Right renal pelvis (tissue), 4 donors: ENCODE results near the gene FAM200C. TPM values are rescaled to one million over a fixed set of nuclear protein-coding genes. Genes with fewer than 3 reads are reported as not detected.

Experiments used
- DNase-seq, 4 donors: peaks; one replicate each; pipeline ENCODE4 v3.0.0-alpha.2; 2013; ENCODE audit warnings: low read depth in 4 of 4, low spot score in 3 of 4, missing footprints in 1 of 4
- polyA plus RNA-seq, 4 donors: library from polyadenylated mRNA; unstranded; fragments of 120-200 nt; gene quantifications; one replicate each; pipeline ENCODE4 v1.2.1, GENCODE V29; 2013; ENCODE audit not compliant: insufficient read length in 4 of 4

The FAM200C gene
- polyA plus RNA-seq, 4 donors = 13.1 to 15.5 (median 13.7) TPM

DNA sequence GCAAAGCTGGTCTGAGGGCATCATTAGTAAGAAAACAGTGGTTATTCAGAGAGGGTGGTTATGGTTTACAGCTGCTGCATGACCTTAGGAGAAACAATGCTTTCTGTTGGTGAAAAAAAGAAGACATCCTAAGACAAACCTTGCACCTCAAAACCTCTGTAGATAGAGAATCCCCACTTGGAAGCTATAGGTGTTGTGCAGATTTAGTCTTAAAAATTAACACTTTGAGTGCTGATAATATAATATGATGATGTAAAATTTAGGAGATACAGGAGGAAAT is 20.4 kb upstream of the FAM200C start:
- DNase-seq = no peak

DNA sequence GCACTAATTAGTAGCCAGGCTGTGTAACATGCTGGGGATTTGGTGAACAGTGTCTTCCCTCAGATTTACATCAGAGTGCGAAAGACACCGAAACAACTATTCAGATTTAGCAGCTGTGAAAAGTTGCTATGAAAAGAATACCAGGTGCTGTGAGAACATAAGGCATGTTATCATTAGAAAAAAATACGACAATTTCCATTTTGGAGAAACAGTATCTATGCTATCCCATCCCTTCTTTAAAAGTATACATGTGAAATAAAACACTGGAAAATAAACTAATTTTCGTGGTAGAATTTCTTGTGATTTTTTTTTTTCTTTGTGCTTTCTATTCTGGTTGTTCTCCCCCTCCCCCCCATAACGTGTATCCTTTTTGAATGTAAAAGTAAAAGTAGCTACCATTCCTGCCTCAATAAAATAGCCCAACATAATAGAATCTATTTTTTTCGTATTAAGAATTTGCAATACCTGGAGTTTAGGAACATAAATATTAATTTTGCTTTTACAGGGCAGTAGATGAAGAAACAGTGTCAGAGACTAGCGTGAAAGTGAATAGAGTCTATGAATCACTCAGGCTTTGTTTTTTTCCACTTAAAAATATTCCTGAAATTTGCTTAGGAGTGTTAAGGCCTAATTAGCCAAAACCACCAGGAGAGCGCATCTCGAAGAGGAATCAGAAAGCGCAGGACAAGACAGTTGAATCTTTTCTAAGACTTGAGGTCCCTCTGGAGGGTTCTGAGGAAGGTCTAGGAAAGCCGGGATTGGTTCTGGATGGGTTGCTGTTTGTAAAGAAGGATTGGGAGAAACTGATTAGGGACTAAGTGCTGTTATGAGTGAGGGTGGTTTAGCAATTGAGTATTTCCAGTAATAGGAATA is 19.8 kb upstream of the FAM200C start:
- DNase-seq = no peak

DNA sequence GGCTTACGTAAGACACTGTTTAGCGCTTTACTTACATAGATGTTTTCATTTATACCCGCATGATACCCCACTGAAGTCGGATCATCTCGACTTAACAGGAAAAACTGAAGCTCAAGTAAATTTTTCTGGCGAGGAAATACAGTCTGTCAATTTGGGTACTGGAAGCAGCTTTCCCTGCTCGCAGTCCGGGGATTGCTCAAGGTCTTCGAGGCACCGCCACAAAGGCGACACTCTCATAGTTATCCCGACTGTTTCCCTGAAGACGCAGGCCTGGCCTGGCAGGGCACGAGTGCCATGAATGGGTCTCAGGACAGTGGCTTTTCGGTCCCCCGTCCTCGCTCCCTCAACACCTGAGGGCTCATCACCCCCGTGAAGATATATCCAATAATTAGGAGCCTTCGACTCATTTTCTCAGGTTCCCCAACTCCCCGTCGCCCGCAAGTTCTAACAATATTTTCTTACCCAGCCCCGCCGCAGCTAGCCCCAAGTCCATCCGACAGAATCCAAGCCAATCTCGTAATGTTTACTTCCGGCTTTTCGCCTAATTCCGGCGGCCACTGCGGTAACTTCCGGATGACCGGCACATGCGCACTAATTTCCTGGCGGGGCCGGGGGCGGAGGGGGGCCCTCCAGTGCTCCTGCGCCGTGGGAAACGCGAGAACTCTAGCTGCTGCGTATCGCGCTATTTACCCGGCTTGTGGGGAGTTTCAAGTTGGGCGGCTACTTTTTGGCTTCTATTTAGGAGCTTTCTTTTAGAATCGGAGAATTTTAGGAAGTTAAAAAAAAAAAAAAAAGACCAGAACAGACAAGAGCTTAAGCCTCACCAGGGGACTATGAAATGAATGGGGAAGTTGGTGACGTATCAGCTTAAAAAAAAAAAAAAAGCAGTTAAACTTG is 19.0 kb upstream of the FAM200C start, which contains the start of gene SLU7:
Gene SLU7 (minus strand): TSS at position 521 of the 897 bp plus-strand sequence. CDS start 3,787 bp downstream, outside the sequence.
- peak; percentile 90 to 93 (median 92) for DNase-seq

DNA sequence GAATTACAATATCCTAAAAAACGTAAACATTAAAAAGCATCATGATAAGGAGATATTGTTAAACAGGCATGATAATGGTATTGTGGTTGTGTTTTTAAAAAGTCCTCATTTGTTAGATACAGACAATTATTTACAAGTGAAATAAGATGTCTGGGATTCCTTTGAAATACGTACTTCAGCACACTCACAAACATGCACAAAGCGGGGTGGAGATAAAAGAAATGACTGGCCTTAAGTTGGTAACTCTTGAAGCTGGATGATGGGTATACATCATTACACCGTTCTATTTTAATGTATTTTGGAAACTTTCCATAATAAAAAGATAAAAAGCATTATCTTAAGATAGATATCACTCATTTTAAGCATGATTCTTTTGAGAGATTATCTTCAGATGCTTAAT is 1.0 kb downstream of the FAM200C start:
- DNase-seq = no peak

DNA sequence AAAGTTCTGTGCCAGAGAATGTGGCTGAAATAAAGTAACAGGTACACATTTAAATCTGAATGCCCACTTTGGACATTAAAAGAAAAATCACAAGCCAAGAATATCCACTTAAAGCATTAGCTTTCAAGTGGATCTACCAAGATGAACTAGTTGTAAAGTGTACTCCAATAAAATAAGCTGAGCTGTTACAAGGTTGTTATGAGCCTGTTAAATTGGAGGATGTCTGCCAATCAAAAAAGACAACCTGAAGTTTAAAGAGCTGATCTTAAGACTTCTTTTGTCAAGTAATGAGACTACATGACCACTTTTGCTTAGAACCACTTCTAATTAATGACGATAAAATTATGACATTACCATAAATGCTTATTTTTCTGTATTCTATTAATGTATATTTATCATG is 2.4 kb downstream of the FAM200C start:
- DNase-seq = no peak

DNA sequence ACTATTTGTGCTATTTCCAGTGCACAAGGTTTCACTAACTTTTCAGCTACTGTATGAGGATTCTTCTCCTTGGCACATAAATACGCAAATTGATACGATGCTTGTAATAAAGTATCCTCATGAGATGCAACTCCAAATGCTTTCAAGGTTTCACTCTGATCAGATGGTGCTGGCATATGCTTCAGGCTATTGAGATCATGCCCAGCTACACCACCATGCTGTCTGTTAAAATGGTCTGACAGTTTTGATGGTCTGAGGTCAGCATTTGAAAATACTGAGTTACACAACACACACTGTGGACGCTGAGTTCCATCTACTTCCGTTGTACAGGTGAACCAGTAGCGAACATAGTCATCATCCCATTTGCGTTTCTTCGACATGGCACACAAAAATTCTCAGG is 4.7 kb downstream of the FAM200C start:
- DNase-seq = no peak

DNA sequence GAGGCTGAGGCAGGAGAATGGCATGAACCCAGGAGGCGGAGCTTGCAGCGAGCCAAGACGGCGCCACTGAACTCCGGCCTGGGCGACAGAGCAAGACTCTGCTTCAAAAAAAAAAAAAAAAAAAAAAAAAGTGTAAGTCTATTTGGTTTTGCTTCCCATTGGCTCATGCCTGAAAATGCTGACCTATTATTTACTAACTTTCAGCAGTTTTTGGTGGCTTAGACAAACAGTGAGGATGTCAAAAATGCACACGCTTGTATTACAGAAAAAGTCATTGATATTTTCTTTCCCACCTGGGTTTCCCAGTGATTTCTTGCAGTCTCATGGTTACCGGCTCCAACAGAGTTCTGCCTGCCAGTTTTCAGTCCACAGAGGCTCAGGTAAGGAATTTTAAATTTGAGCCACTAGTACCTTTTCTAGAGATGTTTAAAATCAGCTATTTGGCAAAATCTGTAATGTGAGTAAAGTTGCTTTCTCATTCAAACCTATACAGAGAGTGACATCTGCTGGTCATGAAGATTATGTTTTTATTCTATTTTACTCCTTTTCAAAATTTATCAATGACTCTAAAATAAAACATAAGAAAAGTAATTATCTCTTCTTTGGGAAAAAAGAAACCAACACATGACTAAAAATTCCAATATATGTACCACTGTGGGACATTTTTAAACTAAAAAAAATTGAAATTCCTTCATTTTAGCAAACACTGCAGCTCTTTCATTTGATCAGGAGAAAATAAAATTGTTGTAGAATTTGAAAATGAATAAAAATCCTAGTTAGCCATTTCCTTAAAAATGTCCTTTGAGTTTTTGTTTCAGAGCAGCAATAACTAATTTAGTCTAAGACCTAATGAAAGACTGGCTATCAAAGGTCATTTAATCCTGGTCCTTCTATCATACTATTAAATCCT is 8.8 kb downstream of the FAM200C start:
- no peak for DNase-seq

DNA sequence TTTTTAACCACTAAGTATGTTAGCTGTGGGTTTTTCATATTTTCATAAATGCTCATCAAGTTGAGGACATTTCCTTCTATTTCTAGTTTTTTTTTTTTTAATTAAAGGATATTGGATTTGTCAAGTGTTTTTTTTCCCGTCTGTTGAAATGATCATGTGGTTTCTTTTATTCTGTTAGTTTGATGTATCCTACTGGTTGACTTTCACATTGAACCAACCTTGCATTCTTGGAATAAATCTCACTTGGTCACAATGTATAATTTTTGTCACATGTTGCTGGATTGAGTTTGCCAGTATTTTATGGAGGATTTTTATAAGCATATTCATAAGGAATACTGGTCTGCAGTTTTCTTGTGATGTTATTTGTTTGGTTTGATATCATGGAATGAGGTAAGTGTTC is 12.4 kb downstream of the FAM200C start:
- no peak for DNase-seq

DNA sequence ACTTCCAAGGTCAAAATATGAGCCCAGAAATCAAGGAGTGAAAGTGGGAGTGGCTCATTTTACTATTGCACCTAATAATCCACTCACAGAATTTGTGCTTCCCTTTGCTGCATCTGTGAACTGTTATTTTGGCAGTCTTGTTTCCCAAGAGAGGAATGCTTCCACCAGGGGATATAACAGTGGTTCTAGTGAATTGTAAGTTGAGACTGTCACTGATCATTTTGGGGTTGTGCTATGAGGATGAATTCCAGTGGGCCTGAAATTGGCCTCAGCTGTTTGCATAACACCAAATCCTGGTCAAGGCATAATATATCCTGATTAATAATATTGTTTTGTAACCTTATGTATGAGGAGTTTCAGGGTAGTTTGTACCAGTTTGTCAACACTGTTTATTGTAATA is 14.4 kb downstream of the FAM200C start:
- DNase-seq = no peak

DNA sequence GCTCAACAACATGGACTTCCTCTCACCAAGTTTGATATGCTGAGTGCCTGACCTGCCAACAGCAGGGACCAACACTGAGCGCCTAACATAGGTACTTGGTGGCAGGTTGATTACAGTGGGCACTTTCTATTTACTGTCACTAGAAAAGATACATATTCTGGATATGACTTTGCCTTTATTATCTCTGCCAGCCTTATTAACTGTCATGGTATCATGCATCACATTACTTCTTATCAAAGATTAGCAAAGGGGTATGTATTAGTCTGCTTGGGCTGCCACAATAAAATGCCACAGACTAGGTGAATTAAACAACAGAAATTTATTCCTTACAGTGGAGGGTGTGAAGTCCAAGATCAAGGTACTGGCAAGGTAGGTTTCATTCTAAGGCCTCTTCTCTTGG is 15.2 kb downstream of the FAM200C start:
- DNase-seq = no peak

DNA sequence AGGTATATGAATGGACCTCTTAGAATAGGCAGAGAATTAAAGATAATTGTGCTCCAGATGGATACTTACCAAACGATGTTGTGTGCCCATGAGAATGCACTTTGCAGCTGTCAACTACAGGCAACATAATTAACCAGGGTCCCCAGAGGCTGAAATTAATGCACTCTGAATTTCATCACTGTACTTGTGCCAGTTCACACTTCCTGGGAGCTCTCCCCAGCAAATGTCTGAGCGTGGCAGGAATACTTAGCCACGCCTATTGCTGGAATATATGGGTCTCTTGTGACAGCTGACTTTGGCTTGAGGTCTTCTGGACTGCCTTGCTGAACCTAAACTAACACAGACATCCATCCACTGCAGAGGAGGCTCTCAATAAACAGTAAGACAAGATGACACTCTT is 17.5 kb downstream of the FAM200C start:
- no peak for DNase-seq

DNA sequence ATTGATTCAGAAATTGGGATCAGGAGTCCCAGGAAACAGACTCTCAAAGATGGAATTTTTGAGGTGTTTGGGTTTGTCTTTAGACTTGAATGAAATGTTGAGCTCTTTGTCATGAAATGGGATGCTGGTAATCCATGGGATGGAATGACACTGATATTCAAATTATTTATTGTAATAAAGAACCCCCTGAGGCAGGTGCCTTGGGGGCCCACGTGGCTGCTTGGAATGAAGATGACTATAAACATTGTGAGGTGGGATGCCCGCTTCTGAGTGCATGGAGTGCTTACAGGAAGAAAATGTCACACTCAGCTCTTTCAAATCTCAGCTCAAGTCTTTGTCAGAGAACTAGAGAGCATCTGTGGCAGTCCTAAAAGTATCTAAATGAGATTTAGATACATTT is 19.8 kb downstream of the FAM200C start:
- DNase-seq = no peak

DNA sequence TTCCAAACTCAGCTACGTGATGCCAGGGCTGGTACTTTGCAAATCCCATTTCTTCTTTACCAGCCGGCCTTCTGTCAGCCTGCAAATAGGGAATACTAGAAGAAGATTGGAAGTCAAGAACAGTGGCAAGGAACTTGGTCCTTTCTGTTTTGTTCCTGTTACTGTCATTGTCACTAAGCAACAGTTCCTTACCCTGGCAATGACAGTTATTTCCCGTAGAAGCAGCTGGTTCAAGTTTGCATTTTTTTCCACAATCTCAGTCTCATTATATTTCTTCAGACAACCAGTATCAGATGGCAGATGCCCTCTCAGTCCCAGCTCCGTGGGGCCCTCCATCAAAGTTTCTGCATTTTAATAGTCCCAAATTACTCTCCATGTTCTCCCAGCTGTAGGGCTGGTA is 20.3 kb downstream of the FAM200C start:
- no peak for DNase-seq

DNA sequence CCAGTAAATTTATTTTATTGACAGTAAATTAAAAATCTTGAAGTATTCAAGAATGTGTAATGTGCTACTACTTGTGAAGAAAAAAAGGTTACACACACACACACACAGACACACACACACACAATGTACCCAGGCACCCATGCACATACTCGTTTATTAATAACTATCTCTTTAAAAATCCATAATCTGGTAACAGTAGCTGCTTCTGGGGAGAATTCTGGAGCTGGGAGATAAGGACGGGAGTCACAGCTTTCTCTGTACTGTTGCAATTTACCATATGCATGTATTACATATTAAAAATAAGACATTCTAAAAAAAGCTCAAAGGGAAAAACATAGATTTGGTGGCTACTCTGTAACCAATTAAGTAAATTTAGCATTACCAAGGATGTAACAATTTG is 21.5 kb downstream of the FAM200C start:
- no peak for DNase-seq

DNA sequence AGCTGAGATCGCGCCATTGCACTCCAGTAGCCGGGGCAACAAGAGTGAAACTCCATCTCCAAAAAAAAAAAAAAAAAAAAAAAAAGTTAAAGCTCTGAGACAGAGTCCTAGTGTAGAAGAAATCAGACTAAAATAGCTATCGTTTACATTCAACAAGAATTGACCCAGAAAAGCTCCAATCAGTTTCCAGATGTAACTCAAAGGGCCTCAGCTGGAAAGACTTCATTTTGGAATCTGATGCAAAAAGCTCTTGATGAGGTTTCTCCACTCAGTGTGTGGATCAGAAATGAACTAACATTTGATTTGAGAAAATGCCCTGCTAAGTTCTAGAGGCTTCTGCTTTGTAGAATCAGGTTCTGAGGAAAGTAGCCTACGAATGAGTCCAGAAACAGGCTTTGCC is 22.2 kb downstream of the FAM200C start:
- no peak for DNase-seq

DNA sequence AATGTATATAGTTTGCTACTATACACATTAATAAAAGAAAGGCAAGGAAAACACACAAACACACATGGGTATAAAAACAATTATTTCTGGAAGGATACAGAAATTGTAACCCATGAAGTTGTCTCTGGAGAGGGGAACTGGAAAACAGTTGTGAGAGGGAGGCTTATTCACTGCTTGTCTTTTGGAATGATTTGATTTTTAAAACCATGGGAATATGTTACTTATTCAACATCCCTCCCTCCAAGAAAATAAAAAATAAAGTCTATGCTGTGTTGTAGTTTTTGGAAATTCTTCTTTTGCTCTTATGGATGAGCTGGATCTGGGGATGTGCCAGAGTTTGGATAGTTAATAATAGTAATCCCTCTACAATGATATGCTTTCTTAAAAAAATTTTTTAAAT is 23.4 kb downstream of the FAM200C start:
- DNase-seq = no peak

DNA sequence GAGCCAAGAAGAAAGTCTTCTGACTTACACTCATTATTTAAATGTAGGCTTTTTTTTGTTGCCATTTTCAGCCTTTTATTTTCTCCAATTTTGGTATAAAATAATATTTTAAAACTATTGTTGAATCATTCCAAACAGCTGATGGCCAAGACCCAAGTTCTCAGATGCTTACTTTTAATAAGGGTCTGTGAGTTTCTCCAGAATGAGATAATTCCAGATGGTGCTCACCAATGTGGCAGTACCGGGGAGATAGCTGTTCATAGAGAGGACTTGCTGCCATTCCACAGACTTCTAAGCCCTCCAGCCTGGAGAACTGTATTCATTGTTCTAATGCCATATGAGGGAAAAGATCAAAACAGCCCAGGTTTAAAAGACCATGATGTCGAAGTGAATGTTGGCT is 24.2 kb downstream of the FAM200C start:
- no peak for DNase-seq

DNA sequence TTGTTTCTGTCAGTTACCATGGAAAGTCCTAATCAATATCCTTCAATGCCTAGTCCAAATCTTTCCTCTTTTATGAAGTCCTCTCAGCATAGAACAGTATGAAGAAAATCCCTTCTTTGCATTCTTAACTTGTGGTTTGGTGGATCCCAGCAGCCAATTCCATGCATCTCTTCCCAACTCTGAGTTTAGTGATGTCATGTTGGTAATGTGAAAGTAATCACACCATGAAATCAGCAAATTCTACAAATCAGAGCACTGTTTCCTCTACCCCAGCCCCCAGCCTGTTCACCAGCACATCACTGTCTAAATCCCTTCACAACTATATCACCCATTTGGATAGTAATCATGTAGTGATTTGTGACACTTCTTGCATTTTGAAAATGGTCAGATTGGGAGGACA is 24.7 kb downstream of the FAM200C start:
- no peak for DNase-seq

DNA sequence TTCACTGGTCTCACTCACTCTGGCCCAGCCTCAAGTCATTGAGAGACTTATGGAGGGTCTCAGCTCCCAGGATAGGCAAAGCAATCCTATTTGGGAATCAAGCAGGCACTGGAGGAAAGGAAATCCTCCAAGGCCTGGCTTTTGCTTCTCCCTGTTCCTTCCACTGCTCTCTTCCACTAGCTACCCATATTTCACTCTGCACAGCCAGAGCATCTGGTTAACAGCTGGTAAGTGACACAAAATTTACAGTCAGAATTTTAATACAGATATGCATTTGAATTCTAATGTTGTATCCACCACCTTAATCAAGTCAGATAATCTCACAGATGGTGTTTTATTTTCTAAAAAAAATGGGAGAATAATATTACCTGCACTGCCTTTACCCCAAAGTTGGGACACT is 28.6 kb downstream of the FAM200C start:
- DNase-seq = no peak

DNA sequence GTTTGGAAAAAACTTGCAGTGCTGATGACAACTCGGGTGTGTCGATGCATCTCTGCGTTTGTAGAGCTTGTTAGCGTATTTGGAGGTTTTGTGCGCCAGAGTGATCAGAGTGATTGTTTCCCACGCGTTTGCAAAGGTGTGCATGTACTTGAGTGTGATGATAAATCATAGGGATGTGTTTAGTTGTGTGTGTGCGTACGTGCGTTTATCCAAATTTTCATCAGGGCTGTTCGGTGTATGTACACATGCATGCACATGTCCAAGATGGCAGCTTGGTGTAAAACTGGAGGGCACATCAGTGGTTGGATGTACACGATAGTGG is 29.2 kb downstream of the FAM200C start:
- no peak for DNase-seq
